H9 (cell line): ENCODE measurements around the gene PGM3. TPM values are rescaled to one million over a fixed set of nuclear protein-coding genes. Genes with fewer than 3 reads are reported as not detected.

Experiments
- DNase-seq: peaks from one replicate; pipeline ENCODE4 v3.0.0-alpha.2; 2017
- H2AFZ ChIP-seq: one replicate; pipeline ENCODE4 v1.6.1; 2013; ENCODE audit warnings: mild to moderate bottlenecking, low read length, control low read depth, moderate library complexity
- H2AK5ac ChIP-seq: 2 replicates; pipeline ENCODE4 v1.6.1; 2013; ENCODE audit warnings: low read length, control low read depth, mixed read lengths; ENCODE audit not compliant: insufficient read length
- H2BK120ac ChIP-seq: one replicate; pipeline ENCODE4 v1.6.1; 2013; ENCODE audit warnings: low read depth, mild to moderate bottlenecking, low read length, control low read depth, inconsistent platforms; ENCODE audit not compliant: poor library complexity, severe bottlenecking
- H2BK12ac ChIP-seq: 2 replicates; pipeline ENCODE4 v1.6.1; 2013; ENCODE audit warnings: low read length, control low read depth, mixed read lengths, low read depth; ENCODE audit not compliant: insufficient read length
- H2BK15ac ChIP-seq: 2 replicates; pipeline ENCODE4 v1.6.1; 2013; ENCODE audit warnings: low read depth, low read length, control low read depth
- H2BK20ac ChIP-seq: one replicate; pipeline ENCODE4 v1.6.1; 2013; ENCODE audit warnings: low read depth, mild to moderate bottlenecking, low read length, control low read depth, inconsistent platforms; ENCODE audit not compliant: poor library complexity, severe bottlenecking
- H2BK5ac ChIP-seq: 2 replicates; pipeline ENCODE4 v1.6.1; 2013; ENCODE audit warnings: low read length, control low read depth, mixed read lengths; ENCODE audit not compliant: insufficient read length
- H3K14ac ChIP-seq: 2 replicates; pipeline ENCODE4 v1.6.1; 2013; ENCODE audit warnings: low read length, control low read depth; ENCODE audit not compliant: insufficient read depth
- H3K18ac ChIP-seq: 2 replicates; pipeline ENCODE4 v1.6.1; 2013; ENCODE audit warnings: low read depth, mild to moderate bottlenecking, mixed read lengths, low read length, control low read depth; ENCODE audit not compliant: insufficient read length
- H3K23ac ChIP-seq: 2 replicates; pipeline ENCODE4 v1.6.1; 2013; ENCODE audit warnings: low read length, control low read depth, mixed read lengths, low read depth; ENCODE audit not compliant: insufficient read length
- H3K23me2 ChIP-seq: 2 replicates; pipeline ENCODE4 v1.6.1; 2013; ENCODE audit warnings: low read depth, mild to moderate bottlenecking, mixed read lengths, low read length, control low read depth; ENCODE audit not compliant: insufficient read length, poor library complexity, severe bottlenecking
- H3K27ac ChIP-seq: 2 replicates; pipeline ENCODE4 v1.5.1; 2013; ENCODE audit warnings: low read length, control low read depth, mixed read lengths, low read depth; ENCODE audit not compliant: insufficient read length
- H3K27me3 ChIP-seq: 2 replicates; pipeline ENCODE4 v1.6.1; 2013; ENCODE audit warnings: low read length, control low read depth, inconsistent platforms; ENCODE audit not compliant: insufficient read depth
- H3K4ac ChIP-seq: 2 replicates; pipeline ENCODE4 v1.6.1; 2013; ENCODE audit warnings: low read depth, mild to moderate bottlenecking, control low read depth, inconsistent platforms, low read length, moderate library complexity
- H3K4me1 ChIP-seq: 2 replicates; pipeline ENCODE4 v1.6.1; 2013; ENCODE audit warnings: low read length, control low read depth, inconsistent platforms; ENCODE audit not compliant: insufficient read depth
- H3K4me2 ChIP-seq: 2 replicates; pipeline ENCODE4 v1.6.1; 2013; ENCODE audit warnings: low read length, control low read depth, mixed read lengths; ENCODE audit not compliant: insufficient read length, insufficient read depth
- H3K56ac ChIP-seq: 2 replicates; pipeline ENCODE4 v1.6.1; 2013; ENCODE audit warnings: low read depth, mild to moderate bottlenecking, mixed read lengths, low read length, control low read depth; ENCODE audit not compliant: insufficient read length
- H3K79me1 ChIP-seq: 2 replicates; pipeline ENCODE4 v1.6.1; 2013; ENCODE audit warnings: low read depth, mild to moderate bottlenecking, moderate library complexity, low read length, control low read depth, inconsistent platforms; ENCODE audit not compliant: insufficient read depth, poor library complexity, severe bottlenecking
- H3K79me2 ChIP-seq: 2 replicates; pipeline ENCODE4 v1.6.1; 2013; ENCODE audit warnings: low read length, control low read depth, inconsistent platforms; ENCODE audit not compliant: insufficient read depth
- H3K9ac ChIP-seq: 2 replicates; pipeline ENCODE4 v1.6.1; 2013; ENCODE audit warnings: low read length, control low read depth, mixed read lengths; ENCODE audit not compliant: insufficient read length; ENCODE audit errors: extremely low read depth
- H3K9me3 ChIP-seq: one replicate; pipeline ENCODE4 v1.6.1; 2013; ENCODE audit warnings: low read depth, low read length, inconsistent platforms; ENCODE audit not compliant: control insufficient read depth
- H3T11ph ChIP-seq: one replicate; pipeline ENCODE4 v1.6.1; 2013; ENCODE audit warnings: mild to moderate bottlenecking, low read length, control low read depth, inconsistent platforms
- H4K20me1 ChIP-seq: one replicate; pipeline ENCODE4 v1.6.1; 2013; ENCODE audit not compliant: control insufficient read depth, insufficient read length, insufficient read depth
- H4K5ac ChIP-seq: 2 replicates; pipeline ENCODE4 v1.6.1; 2013; ENCODE audit warnings: low read depth, mild to moderate bottlenecking, mixed read lengths, low read length, control low read depth; ENCODE audit not compliant: insufficient read length
- H4K8ac ChIP-seq: replicated peaks from 2 replicates; pipeline ENCODE4 v1.6.1; 2013; ENCODE audit warnings: low read length, control low read depth, mixed read lengths, low read depth; ENCODE audit not compliant: insufficient read length
- H4K91ac ChIP-seq: 2 replicates; pipeline ENCODE4 v1.6.1; 2013; ENCODE audit warnings: low read depth, mild to moderate bottlenecking, moderate library complexity, mixed read lengths, low read length, control low read depth; ENCODE audit not compliant: insufficient read length
- H3K27ac Mint-ChIP-seq, 3 experiments: 2 replicates in 2 of 3; 3 replicates in 1 of 3; pipeline ENCODE4 v1.8.0; 2020 to 2021; ENCODE audit warnings: mixed read lengths in 3 of 3, mild to moderate bottlenecking in 1 of 3, moderate library complexity in 1 of 3
- H3K27me3 Mint-ChIP-seq: 2 replicates; pipeline ENCODE4 v1.8.0; 2021; ENCODE audit warnings: low read depth, mild to moderate bottlenecking, moderate library complexity, mixed read lengths
- H3K36me3 Mint-ChIP-seq, 3 experiments: 2 replicates in 2 of 3; 3 replicates in 1 of 3; pipeline ENCODE4 v1.8.0; 2020 to 2021; ENCODE audit warnings: low read depth in 3 of 3, mixed read lengths in 3 of 3; ENCODE audit not compliant: insufficient read depth in 1 of 3
- H3K4me1 Mint-ChIP-seq, 2 experiments: 2 replicates each; pipeline ENCODE4 v1.8.0; 2020; ENCODE audit warnings: mixed read lengths in 2 of 2
- H3K4me3 Mint-ChIP-seq, 2 experiments: 2 replicates in 1 of 2; 3 replicates in 1 of 2; pipeline ENCODE4 v1.8.0; 2020 to 2021; ENCODE audit warnings: mild to moderate bottlenecking in 2 of 2, mixed read lengths in 2 of 2, moderate library complexity in 1 of 2
- H3K9me3 Mint-ChIP-seq, 2 experiments: 2 replicates in 1 of 2; 3 replicates in 1 of 2; pipeline ENCODE4 v1.8.0; 2020; ENCODE audit warnings: mild to moderate bottlenecking in 2 of 2, mixed read lengths in 2 of 2, moderate library complexity in 1 of 2
- WGBS: extraction: QIAGEN DNeasy Blood & Tissue Kit; methylation state at CpG from one replicate; pipeline ENCODE4 v1.1.7; 2013; ENCODE audit warnings: missing lambda C conversion rate, low lambda C conversion rate, mixed read lengths; ENCODE audit not compliant: insufficient read length; ENCODE audit errors: extremely low coverage; 5-methylcytosine and 5-hydroxymethylcytosine counted together
- total RNA-seq: library from RNA; stranded (reverse); gene quantifications from 2 replicates; pipeline ENCODE4 v1.2.1, GENCODE V29; 2021
- TF ChIP-seq, protein P1 (sequence below): fragments of 200-600 bp; sonication (generic); conservative IDR thresholded peaks from 3 replicates; pipeline ENCODE4 v1.8.0; 2021; ENCODE audit warnings: antibody characterized with exemption, mild to moderate bottlenecking

Gene PGM3
- total RNA-seq, 1 experiment from 2014 or later, result 69.3 TPM

DNA sequence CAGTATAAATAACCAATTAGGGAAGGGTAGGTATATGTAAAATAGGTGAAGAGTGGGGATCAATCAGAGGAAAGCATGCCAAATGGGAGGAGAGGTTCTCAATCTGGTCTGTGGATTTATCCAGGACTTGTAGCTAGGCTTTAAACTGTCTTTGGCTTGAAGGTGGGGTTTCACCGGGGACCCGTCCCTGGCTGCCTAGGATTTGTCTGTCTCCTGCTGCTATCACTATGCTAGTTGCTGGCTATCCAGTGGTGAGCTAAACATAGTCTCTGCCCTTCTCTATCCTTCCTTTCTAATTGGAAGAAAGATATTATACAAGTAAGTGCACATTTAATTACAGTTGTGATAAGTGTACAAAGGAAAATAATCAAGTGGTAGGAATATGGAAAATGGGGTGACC lies 66.8 kb downstream of the PGM3 start:
- no peaks in the 10 kb centered on the region for H3K79me2 ChIP-seq
- DNase-seq, result peak; percentile 26
- Mint-ChIP-seq H3K36me3 (peaks cover 3 to 49% (median 47%) of the 10 kb centered on the region in 3 experiments; a peak in 6 of 7 replicates), H3K9me3 (no peaks in the 10 kb centered on the region), H3K4me3 (no peak overlapping the region), H3K4me1 (peaks cover 10 to 19% of the 10 kb centered on the region in 2 experiments), H3K27me3 (no peaks in the 10 kb centered on the region), H3K27ac (peak overlapping the region; percentile 15 to 87 (median 78); a peak in 5 of 7 replicates)
- H3T11ph ChIP-seq, result no peak overlapping the region
- H2BK12ac ChIP-seq, result no peak overlapping the region
- H3K14ac ChIP-seq, result no peak overlapping the region
- no peak overlapping the region for H2AFZ ChIP-seq
- H2BK20ac ChIP-seq, result no peak overlapping the region
- H3K4me1 ChIP-seq, result peaks cover 7% of the 10 kb centered on the region
- no peak overlapping the region for H2BK120ac ChIP-seq
- H3K27ac ChIP-seq, result no peak overlapping the region
- no peak overlapping the region for H4K5ac ChIP-seq
- H2BK5ac ChIP-seq, result no peak overlapping the region
- no peak overlapping the region for H3K23ac ChIP-seq
- no CpG with 5 or more reads among the region's 2 CpGs for WGBS
- H4K8ac ChIP-seq, result no peak overlapping the region
- no peak overlapping the region for H3K9ac ChIP-seq
- H2AK5ac ChIP-seq, result no peak overlapping the region
- TF ChIP-seq, protein P1, sequence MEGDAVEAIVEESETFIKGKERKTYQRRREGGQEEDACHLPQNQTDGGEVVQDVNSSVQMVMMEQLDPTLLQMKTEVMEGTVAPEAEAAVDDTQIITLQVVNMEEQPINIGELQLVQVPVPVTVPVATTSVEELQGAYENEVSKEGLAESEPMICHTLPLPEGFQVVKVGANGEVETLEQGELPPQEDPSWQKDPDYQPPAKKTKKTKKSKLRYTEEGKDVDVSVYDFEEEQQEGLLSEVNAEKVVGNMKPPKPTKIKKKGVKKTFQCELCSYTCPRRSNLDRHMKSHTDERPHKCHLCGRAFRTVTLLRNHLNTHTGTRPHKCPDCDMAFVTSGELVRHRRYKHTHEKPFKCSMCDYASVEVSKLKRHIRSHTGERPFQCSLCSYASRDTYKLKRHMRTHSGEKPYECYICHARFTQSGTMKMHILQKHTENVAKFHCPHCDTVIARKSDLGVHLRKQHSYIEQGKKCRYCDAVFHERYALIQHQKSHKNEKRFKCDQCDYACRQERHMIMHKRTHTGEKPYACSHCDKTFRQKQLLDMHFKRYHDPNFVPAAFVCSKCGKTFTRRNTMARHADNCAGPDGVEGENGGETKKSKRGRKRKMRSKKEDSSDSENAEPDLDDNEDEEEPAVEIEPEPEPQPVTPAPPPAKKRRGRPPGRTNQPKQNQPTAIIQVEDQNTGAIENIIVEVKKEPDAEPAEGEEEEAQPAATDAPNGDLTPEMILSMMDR, result no peak
- H2BK15ac ChIP-seq, result no peak overlapping the region
- H3K79me1 ChIP-seq, result no peaks in the 10 kb centered on the region
- H3K56ac ChIP-seq, result no peak overlapping the region
- no peak overlapping the region for H3K4me2 ChIP-seq
- no peak overlapping the region for H3K18ac ChIP-seq
- no peaks in the 10 kb centered on the region for H3K27me3 ChIP-seq
- no peaks in the 10 kb centered on the region for H3K23me2 ChIP-seq
- no peak overlapping the region for H4K91ac ChIP-seq
- no peak overlapping the region for H3K4ac ChIP-seq
- no peaks in the 10 kb centered on the region for H4K20me1 ChIP-seq
- no peaks in the 10 kb centered on the region for H3K9me3 ChIP-seq
